ENCODE data around the gene USP21.
A peak's percentile ranks its signal among the peaks of the same experiment; 100 is the strongest.

Gene USP21

DNA sequence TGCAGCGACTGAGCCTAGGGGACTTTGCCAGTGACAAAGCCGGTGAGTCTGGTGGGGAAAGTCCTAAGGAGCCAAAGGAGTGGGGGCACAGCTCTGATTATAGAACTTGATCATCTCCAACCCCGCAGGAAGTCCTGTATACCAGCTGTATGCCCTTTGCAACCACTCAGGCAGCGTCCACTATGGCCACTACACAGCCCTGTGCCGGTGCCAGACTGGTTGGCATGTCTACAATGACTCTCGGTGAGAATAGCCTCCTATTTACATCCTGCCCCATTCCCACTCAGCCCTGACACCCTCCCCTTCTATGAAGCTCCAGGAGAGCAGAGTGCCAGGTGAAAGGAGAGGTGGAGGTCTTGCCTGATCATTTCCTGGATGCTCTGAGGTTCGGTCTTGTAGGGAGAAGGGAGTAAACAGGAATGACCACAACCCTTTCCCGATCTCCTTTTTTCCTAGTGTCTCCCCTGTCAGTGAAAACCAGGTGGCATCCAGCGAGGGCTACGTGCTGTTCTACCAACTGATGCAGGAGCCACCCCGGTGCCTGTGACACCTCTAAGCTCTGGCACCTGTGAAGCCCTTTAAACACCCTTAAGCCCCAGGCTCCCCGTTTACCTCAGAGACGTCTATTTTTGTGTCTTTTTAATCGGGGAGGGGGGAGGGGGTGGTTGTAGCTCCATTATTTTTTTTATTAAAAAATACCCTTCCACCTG is 5.8 kb downstream of the USP21 start:
- no peak for DNase-seq (ENCODE audit: low read depth, low spot score)
- H3K4me3 ChIP-seq (ENCODE audit: low read length): peak overlapping the region; percentile 71

GRCh38 chr1:161165742-161166668 is 6.7 kb downstream of the USP21 start, which contains the start of gene PPOX:
Gene PPOX, plus strand, starts transcription at chr1:161166426. Its CDS starts 422 bp downstream, at chr1:161166848.
- peak; percentile 90 for DNase-seq (ENCODE audit: low read depth, low spot score)
- peak within 1 kb of the TSS; percentile 71 for H3K4me3 ChIP-seq (ENCODE audit: low read length)

- no peak for DNase-seq (ENCODE audit: low read depth, low spot score)
- peak overlapping the region; percentile 71 for H3K4me3 ChIP-seq (ENCODE audit: low read length)
These were observed 7.6 kb downstream of the USP21 start for GRCh38 chr1:161166669-161167548.

- no peak overlapping the region for H3K4me3 ChIP-seq (ENCODE audit: low read length)
- no peak for DNase-seq (ENCODE audit: low read depth, low spot score)
These were observed 9.6 kb downstream of the USP21 start for GRCh38 chr1:161168906-161169305.

GRCh38 chr1:161171191-161171590 is 11.9 kb downstream of the USP21 start:
- H3K4me3 ChIP-seq (ENCODE audit: low read length): no peak overlapping the region
- no peak for DNase-seq (ENCODE audit: low read depth, low spot score)

GRCh38 chr1:161171696-161172095 is 12.4 kb downstream of the USP21 start:
- DNase-seq (ENCODE audit: low read depth, low spot score): no peak
- H3K4me3 ChIP-seq (ENCODE audit: low read length): no peak overlapping the region

DNA sequence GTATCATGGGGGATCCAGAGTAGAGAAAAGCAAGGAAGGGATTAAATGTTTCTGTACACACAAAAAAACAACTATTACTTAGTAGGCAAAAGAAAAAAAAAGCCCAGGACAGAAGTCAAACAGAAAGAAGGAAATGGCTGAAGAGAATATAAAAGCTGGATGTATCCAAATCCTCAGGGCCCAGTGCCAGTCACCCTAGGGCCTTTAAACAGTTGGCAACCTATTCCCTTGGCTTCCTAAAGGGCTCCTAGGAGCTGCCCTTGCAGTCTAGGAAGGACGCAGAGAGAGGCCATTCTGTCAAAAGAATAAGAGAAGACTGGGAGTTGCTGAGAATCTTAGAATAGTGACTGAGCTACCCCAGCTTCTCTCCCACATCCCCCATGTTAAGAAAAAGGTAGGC is 13.0 kb downstream of the USP21 start:
- no peak for DNase-seq (ENCODE audit: low read depth, low spot score)
- H3K4me3 ChIP-seq (ENCODE audit: low read length): no peak overlapping the region

DNA sequence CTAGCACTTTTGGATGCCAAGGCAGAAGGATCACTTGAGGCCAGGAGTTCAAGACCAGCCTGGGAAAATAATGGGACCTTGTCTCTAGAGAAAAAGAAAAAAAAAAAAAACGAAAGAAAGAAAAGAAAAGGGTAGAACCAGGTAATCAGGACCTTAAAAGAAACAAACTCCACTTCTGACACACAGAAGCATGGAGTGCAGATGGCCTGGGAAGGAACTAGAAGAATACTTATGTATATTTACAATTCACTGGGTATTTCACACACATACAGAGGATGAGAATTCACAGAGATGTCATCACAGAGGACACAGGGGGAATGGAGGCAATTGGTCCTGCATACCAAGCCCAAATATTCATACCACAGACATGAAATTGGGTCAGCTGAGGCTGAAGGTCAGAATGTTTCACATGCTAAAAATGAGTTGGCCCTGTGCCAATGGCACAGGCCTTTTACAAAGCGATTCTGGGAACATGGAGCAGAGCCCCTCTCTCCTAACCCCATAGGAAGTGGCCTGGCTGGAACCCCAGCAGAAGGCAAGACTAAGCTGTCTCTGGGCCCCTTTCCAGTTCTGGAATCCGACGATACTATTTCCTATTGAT is 13.6 kb downstream of the USP21 start:
- H3K4me3 ChIP-seq (ENCODE audit: low read length): no peak overlapping the region
- no peak for DNase-seq (ENCODE audit: low read depth, low spot score)

DNA sequence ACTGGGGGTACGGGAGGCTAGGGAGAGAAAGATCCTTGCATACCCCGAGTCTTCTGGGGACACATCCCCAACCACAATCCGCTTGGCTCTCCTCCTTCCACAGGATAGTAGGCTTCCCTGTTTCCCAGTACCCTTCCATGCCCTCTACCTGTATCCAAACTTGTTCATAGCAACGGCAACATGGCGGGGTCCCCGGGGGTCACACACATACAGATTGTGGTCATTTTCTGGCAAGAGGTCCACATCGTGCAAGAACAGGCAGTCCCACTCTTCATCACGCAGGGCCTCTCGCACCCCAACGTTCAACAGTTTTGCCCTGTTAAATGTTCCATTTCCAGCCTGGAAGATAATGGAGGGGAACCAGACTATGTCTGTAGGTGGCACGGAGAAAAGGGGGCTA is 14.4 kb downstream of the USP21 start:
- DNase-seq (ENCODE audit: low read depth, low spot score): no peak
- no peak overlapping the region for H3K4me3 ChIP-seq (ENCODE audit: low read length)

- no peak for DNase-seq (ENCODE audit: low read depth, low spot score)
These were observed 15.6 kb downstream of the USP21 start for GRCh38 chr1:161174911-161175310.

GRCh38 chr1:161175771-161176453 is 16.6 kb downstream of the USP21 start:
- DNase-seq (ENCODE audit: low read depth, low spot score): no peak
- H3K4me3 ChIP-seq (ENCODE audit: low read length): no peak overlapping the region

More at GRCh38 chr1:161174911-161175310, 15.6 kb downstream of the USP21 start:
- H3K4me3 ChIP-seq (ENCODE audit: low read length): no peak overlapping the region

GRCh38 chr1:161176468-161177111 is 17.3 kb downstream of the USP21 start:
- DNase-seq (ENCODE audit: low read depth, low spot score): no peak
- peak overlapping the region; percentile 94 for H3K4me3 ChIP-seq (ENCODE audit: low read length)

DNA sequence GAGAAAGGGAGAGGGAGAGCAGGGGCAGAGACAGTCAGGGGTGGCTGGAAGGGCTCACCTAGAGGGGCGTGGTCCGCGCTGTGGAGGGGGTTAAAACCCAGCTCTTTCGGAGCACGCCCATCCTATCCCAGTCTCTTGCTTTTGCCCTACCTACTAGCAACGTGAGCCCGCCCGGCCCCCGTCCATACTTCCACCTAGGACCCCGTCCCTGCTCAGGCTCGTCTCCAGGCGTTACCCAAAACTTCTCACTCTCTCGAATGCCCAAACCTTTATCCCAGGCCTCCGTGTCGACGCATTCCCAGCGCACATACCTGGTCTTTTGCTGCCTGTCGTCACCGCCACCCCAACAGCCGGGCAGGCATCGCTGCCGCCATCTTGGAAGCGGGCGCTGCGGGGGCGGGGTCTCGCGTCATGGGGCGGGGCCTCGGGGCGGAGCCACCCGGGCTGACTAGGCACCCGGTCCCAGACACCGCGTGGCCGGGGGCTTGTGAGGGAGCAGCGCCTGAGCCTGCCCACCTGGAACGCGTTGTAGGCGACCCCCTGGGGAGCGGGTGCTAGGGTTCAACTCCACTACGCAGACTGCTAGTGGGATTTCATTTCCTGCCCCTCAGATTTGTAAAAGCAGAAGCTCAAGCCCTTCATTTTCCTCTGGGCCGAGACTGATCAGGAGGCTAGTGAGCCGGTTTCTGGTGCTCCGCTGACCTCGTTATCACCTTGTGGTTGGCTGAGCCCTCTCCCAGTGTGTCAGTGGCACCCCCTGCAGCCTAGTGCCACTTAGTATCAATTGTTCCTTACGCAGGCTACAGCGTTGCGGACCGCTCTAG is 18.0 kb downstream of the USP21 start, which contains the start of gene B4GALT3:
Gene B4GALT3, minus strand, starts transcription at position 396 of the 824 bp plus-strand sequence. CDS start 1,447 bp downstream, outside the sequence.
- peak within 1 kb of the TSS; percentile 94 for H3K4me3 ChIP-seq (ENCODE audit: low read length)
- peak; percentile 60 for DNase-seq (ENCODE audit: low read depth, low spot score)

DNA sequence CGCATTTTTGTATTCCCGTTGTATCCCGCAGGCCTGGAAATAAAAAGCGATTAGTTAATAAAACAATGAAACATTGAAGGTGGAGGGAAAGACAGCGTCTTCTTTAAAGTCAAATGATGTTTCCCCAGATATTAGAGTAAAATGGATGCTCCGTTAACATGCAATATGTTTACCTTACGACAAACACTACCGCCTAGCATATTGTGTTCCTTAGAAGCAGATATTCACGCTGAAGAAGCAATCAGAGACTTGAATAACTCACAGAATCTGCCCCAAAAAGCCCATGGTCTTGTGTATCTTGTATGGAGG is 18.6 kb downstream of the USP21 start:
- H3K4me3 ChIP-seq (ENCODE audit: low read length): peak overlapping the region; percentile 94
- DNase-seq (ENCODE audit: low read depth, low spot score): no peak

DNA sequence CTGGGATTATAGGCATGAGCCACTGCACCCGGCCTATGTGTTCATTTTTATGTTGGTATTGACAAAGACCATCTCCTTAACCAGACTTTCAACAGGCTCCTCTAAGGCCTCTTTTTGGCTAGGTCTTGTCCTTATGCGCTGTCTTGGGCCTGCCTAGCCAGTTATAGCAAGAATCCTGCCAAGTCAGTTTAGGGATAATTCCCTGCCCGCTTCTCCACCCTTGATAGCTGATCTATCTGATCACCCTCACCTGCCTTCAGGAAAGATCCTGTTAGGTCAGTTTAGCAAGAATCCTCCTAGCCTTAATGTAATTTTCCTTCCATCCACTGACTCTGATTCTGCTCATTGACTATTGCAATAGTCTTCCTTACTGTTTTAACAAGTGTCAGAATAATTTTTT is 20.4 kb downstream of the USP21 start:
- H3K4me3 ChIP-seq (ENCODE audit: low read length): no peak overlapping the region
- DNase-seq (ENCODE audit: low read depth, low spot score): no peak

DNA sequence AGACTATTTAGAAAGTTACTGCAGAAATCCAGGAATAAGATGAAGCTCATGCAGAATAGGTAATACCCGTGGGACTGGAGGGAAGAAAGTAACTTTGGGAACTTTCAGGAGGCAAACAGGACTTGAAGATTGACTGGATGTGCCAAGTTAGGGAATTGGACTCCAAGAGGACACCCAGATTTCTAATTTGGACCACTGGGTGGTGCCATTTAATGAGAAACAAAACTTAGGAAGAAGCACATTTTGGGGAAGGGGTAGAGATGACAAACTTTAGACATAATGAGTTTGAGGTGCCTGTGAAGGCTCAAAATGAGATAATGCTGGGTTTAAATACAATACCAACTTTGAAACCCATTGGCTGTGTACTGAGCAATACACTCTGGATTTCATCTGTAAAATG is 21.3 kb downstream of the USP21 start:
- DNase-seq (ENCODE audit: low read depth, low spot score): no peak
- H3K4me3 ChIP-seq (ENCODE audit: low read length): no peak overlapping the region

- no peak for DNase-seq (ENCODE audit: low read depth, low spot score)
- no peak overlapping the region for H3K4me3 ChIP-seq (ENCODE audit: low read length)
These were observed 22.9 kb downstream of the USP21 start for GRCh38 chr1:161182214-161182613.
